PC-3 (cell line): ENCODE measurements around the gene GTF2H4. TPM values are rescaled to one million over a fixed set of nuclear protein-coding genes. Genes with fewer than 3 reads are reported as not detected.

Experiments used
- ATAC-seq: fragments of 200-7000 bp; cut with Tn5 transposase; 2 replicates; pipeline ENCODE4 v1.9.1; 2020; ENCODE audit warnings: mild to moderate bottlenecking, moderate library complexity
- BruUV-seq: library from RNA; stranded (reverse); fragments of 400-500 nt; replicated peaks from 2 replicates; lab custom pipeline; 2021; lab: Mats Ljungman, UMichigan
- CTCF ChIA-PET: fragments of 300-600 bp; sonication (Branson Sonifier 250); formaldehyde crosslinking; loops from one replicate; lab custom pipeline; 2022; ENCODE audit warnings: antibody characterized with exemption; lab: Charles Lee
- POLR2A ChIA-PET: fragments of 300-600 bp; sonication (Branson Sonifier 250); formaldehyde crosslinking; loops from one replicate; lab custom pipeline; 2022; ENCODE audit warnings: antibody characterized with exemption; ENCODE audit not compliant: unreplicated experiment; lab: Charles Lee
- DNase-seq: peaks from one replicate; pipeline ENCODE4 v3.0.0-alpha.2; 2015
- H2AFZ ChIP-seq: fragments of 300-600 bp; sonication (generic); 2 replicates; pipeline ENCODE4 v1.6.0; 2016; ENCODE audit warnings: antibody characterized with exemption, low read length
- H3F3A ChIP-seq: fragments of 300-600 bp; sonication (generic); one replicate; pipeline ENCODE4 v1.6.0; 2017; ENCODE audit warnings: antibody characterized with exemption, low read length, control low read depth, mild to moderate bottlenecking; ENCODE audit not compliant: unreplicated experiment
- H3K27ac ChIP-seq: fragments of 300-600 bp; sonication (generic); 2 replicates; pipeline ENCODE4 v1.5.1; 2016; ENCODE audit warnings: mild to moderate bottlenecking, low read length
- H3K27me3 ChIP-seq: fragments of 300-600 bp; sonication (generic); 2 replicates; pipeline ENCODE4 v1.6.1; 2016; ENCODE audit warnings: low read length, mixed read lengths
- H3K36me3 ChIP-seq: fragments of 300-600 bp; sonication (generic); 2 replicates; pipeline ENCODE4 v1.6.1; 2016; ENCODE audit warnings: low read depth, mixed run types, low read length, mixed read lengths
- H3K4me1 ChIP-seq: fragments of 300-600 bp; sonication (generic); 2 replicates; pipeline ENCODE4 v1.5.1; 2016; ENCODE audit warnings: low read length; ENCODE audit not compliant: insufficient read depth
- H3K4me2 ChIP-seq: fragments of 300-600 bp; sonication (generic); 2 replicates; pipeline ENCODE4 v1.6.0; 2016; ENCODE audit warnings: low read length
- H3K4me3 ChIP-seq: fragments of 300-600 bp; sonication (generic); 2 replicates; pipeline ENCODE4 v1.5.1; 2016; ENCODE audit warnings: mild to moderate bottlenecking, low read length, mixed read lengths
- H3K79me2 ChIP-seq: fragments of 300-600 bp; sonication (generic); 2 replicates; pipeline ENCODE4 v1.6.1; 2017; ENCODE audit warnings: low read length, mixed read lengths
- H3K9ac ChIP-seq: fragments of 300-600 bp; sonication (generic); 2 replicates; pipeline ENCODE4 v1.6.0; 2016; ENCODE audit warnings: mild to moderate bottlenecking, low read length
- H3K9me2 ChIP-seq: fragments of 300-600 bp; sonication (generic); replicated peaks from 2 replicates; pipeline ENCODE4 v1.6.1; 2016; ENCODE audit warnings: mixed run types, low read length, mixed read lengths
- H3K9me3 ChIP-seq: fragments of 300-600 bp; sonication (generic); 2 replicates; pipeline ENCODE4 v1.6.1; 2016; ENCODE audit warnings: low read length, mixed read lengths
- H4K20me1 ChIP-seq: fragments of 300-600 bp; sonication (generic); 2 replicates; pipeline ENCODE4 v1.6.1; 2016; ENCODE audit warnings: low read length, mixed read lengths
- EZH2 ChIP-seq: fragments of 300-600 bp; sonication (generic); IDR thresholded peaks from one replicate; pipeline ENCODE4 v1.6.1; 2017; ENCODE audit warnings: antibody characterized with exemption, mild to moderate bottlenecking, low read length; ENCODE audit not compliant: unreplicated experiment
- EZH2phosphoT487 ChIP-seq: fragments of 300-600 bp; sonication (generic); IDR thresholded peaks from 2 replicates; pipeline ENCODE4 v1.6.1; 2018; ENCODE audit warnings: mild to moderate bottlenecking, antibody characterized with exemption, low read length, borderline replicate concordance
- intact Hi-C: fragments of 100-400 bp; cut with micrococcal nuclease; formaldehyde crosslinking; loops from 2 replicates; pipeline ENCODE4 v1.9.0; 2023
- total RNA-seq: library from RNA; depleted of rRNA; stranded (reverse); fragments of >200 nt; gene quantifications from 2 replicates; pipeline ENCODE4 v1.2.3, GENCODE V29; 2014
- TF ChIP-seq, protein P1 (sequence below): fragments of 300-600 bp; sonication (generic); conservative IDR thresholded peaks from 2 replicates; pipeline ENCODE4 v1.5.1; 2017; ENCODE audit warnings: antibody characterized with exemption, low read depth, mild to moderate bottlenecking, low read length

GTF2H4 gene
- total RNA-seq, 1 experiment from 2014 or later, result 28.7 TPM

DNA sequence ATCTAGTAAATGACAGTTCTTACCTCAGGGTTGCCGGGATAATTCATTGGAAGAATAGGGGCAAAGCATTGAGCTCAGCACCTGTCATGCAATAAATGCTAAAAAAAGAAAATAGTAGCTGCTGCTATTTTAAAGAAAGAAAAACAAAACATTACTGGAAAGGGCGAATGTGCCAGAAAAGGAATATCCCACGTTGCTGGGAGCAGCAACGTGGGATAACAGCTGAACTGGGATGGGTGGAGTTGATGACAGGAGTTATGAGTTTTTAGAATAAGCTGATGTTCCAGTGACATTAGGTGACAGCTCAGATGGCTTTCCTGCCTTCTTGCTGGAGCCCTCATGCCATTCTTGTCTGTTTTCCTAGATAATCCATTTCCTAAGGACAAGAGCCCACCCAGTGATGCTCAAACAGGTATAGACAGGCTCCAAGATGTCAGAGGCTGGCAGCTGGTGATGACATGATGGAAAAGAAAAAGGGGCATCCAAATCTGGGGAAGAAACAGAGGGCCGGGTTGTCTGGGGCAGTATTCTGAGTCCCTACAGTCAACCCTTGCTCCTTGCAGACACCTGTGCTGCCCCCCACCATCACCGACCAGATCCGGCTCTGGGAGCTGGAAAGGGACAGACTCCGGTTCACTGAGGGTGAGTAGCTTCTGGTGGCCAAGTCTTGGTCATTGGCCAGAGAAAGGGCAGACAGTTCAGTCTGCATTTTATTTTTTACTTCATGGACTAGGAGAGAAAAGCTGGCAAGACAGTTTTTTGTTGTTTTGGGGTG, 4.9 kb downstream of the GTF2H4 start:
- no peaks in the 10 kb centered on the region for H3F3A ChIP-seq
- no peaks in the 10 kb centered on the region for H3K27me3 ChIP-seq
- DNase-seq (no peak), ATAC-seq (no peak)
- H3K27ac ChIP-seq, result peak overlapping the region; percentile 51
- H3K36me3 ChIP-seq, result peaks cover 11% of the 10 kb centered on the region; the same call in 1 of the 2 replicates
- TF ChIP-seq, protein P1, sequence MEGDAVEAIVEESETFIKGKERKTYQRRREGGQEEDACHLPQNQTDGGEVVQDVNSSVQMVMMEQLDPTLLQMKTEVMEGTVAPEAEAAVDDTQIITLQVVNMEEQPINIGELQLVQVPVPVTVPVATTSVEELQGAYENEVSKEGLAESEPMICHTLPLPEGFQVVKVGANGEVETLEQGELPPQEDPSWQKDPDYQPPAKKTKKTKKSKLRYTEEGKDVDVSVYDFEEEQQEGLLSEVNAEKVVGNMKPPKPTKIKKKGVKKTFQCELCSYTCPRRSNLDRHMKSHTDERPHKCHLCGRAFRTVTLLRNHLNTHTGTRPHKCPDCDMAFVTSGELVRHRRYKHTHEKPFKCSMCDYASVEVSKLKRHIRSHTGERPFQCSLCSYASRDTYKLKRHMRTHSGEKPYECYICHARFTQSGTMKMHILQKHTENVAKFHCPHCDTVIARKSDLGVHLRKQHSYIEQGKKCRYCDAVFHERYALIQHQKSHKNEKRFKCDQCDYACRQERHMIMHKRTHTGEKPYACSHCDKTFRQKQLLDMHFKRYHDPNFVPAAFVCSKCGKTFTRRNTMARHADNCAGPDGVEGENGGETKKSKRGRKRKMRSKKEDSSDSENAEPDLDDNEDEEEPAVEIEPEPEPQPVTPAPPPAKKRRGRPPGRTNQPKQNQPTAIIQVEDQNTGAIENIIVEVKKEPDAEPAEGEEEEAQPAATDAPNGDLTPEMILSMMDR, result no peak
- TF ChIP-seq EZH2, result no peak
- no peak for TF ChIP-seq EZH2phosphoT487
- peak overlapping the region; percentile 87; the same call in 1 of the 2 replicates for H3K9ac ChIP-seq
- BruUV-seq, result no TSS peak
- intact Hi-C loops, result no loop called here
- H3K4me3 ChIP-seq, result peak overlapping the region; percentile 67; the same call in 1 of the 2 replicates
- ChIA-PET CTCF (interaction anchor here (0.6 to 3.6 kb wide), 9 partner anchors 27 to 174 kb away, joined by 3 to 23 read pairs (median 5); no protein-coding TSS in a partner anchor), POLR2A (interaction anchor here (0.5 to 0.6 kb wide), 3 partner anchors 29 to 172 kb away, joined by 6 to 8 read pairs (median 6); no protein-coding TSS in a partner anchor)
- H3K9me2 ChIP-seq, result no peaks in the 10 kb centered on the region
- H3K9me3 ChIP-seq, result no peaks in the 10 kb centered on the region
- peak overlapping the region; percentile 89; the same call in 1 of the 2 replicates for H3K4me2 ChIP-seq
- H3K79me2 ChIP-seq, result peaks cover 24% of the 10 kb centered on the region
- H2AFZ ChIP-seq, result peak overlapping the region; percentile 73; the same call in 1 of the 2 replicates
- no peaks in the 10 kb centered on the region for H4K20me1 ChIP-seq
- peaks cover 35% of the 10 kb centered on the region for H3K4me1 ChIP-seq

DNA sequence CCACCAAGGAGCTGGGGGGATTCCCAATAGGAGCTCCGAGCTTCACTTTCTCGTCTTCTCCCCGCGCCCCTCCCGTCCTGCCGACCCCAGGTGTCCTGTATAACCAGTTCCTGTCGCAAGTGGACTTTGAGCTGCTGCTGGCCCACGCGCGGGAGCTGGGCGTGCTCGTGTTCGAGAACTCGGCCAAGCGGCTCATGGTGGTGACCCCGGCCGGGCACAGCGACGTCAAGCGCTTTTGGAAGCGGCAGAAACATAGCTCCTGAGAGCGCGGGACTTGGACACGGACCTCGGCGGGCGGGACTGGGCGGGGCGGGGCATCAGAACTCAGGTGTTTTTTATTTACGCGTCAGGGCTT, 5.7 kb downstream of the GTF2H4 start:
- Histone ChIP-seq H3F3A (no peaks in the 10 kb centered on the region), H3K27me3 (no peaks in the 10 kb centered on the region), H4K20me1 (no peaks in the 10 kb centered on the region), H3K79me2 (peaks cover 17% of the 10 kb centered on the region), H3K9ac (peak overlapping the region; percentile 87), H3K9me3 (no peaks in the 10 kb centered on the region), H3K36me3 (peaks cover 11% of the 10 kb centered on the region; the same call in 1 of the 2 replicates), H3K4me2 (peak overlapping the region; percentile 89), H3K27ac (peak overlapping the region; percentile 51), H3K4me1 (peaks cover 34% of the 10 kb centered on the region), H2AFZ (peak overlapping the region; percentile 73; the same call in 1 of the 2 replicates), H3K9me2 (no peaks in the 10 kb centered on the region), H3K4me3 (peak overlapping the region; percentile 67)
- ChIA-PET CTCF (interaction anchor here (0.6 to 3.6 kb wide), 15 partner anchors 28 to 447 kb away, joined by 3 to 48 read pairs (median 5); partner anchors contain the start of gene PSORS1C1), POLR2A (interaction anchor here (0.6 kb wide), 1 partner anchor 171 kb away, joined by 6 read pairs; no protein-coding TSS in a partner anchor)
- ATAC-seq (no peak), DNase-seq (no peak)
- TF ChIP-seq, protein P1, result no peak
- no peak for TF ChIP-seq EZH2
- no peak for TF ChIP-seq EZH2phosphoT487
- intact Hi-C loops, result loop anchor here (1.0 kb wide), 2 partner anchors 28 to 85 kb away; no protein-coding TSS in a partner anchor
- TSS peak; percentile 85 for BruUV-seq
